ENCODE results near the gene AKAP7.
"Not testable (repeated sequence)": the region's sequence is repeated elsewhere in the genome, so short reads cannot be mapped to it uniquely, and the experiment has no call there.

Gene AKAP7

DNA sequence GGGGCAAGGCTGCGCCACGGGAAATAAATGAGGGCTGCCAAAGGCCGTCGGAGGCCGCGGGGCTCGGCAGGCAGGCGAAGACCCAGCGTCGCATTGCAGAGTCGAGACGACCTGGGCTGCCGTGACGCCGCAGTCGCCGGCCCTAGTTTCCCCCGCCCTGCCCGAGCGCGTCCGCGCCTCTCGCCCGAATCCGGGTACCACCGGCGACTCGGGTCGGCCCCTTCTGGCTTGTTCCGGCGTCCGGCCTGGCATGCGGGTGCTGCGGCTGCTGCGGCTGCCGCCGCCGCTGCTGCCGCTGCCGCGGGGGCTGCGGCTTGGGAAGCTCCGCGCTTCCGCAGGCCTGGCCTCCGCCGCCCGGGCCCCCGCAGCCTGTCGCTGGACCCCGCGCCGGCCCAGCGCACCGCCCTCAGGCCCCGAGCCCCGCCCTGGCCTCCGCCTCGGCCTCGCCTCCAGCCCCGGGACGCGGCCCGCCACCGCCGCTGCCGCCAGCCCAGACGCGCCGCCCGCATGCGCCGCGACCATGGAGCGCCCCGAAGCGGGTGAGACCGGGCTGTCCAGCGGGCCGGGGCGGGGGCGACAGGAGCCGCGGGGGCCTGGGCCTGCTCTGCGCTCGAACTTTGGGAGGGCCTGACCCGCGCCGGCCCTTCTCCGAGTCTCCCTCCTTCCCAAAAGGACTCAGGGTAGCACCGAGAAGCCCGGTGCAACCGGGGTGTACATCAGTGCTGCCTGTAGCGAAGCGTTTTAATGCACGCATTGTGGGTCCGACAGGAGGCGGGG is at the start of gene AKAP7:
TSS of gene AKAP7 (plus strand) at position 224 of the 777 bp plus-strand sequence. CDS start at position 521, 297 bp downstream.
- in situ Hi-C loops (cut with MboI; ENCODE audit: low sequenced_read_pairs): no loop called here

DNA sequence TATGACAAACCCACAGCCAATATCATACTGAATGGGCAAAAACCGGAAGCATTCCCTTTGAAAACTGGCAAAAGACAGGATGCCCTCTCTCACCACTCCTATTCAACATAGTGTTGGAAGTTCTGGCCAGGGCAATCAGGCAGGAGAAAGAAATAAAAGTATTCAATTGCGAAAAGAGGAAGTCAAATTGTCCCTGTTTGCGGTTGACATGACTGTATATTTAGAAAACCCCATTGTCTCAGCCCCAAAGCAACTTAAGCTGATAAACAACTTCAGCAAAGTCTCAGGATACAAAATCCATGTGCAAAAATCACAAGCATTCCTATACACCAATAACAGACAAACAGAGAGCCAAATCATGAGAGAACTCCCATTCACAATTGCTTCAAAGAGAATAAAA is 44.9 kb upstream of the AKAP7 start:
- in situ Hi-C loops (cut with MboI; ENCODE audit: low sequenced_read_pairs): not testable (repeated sequence)

DNA sequence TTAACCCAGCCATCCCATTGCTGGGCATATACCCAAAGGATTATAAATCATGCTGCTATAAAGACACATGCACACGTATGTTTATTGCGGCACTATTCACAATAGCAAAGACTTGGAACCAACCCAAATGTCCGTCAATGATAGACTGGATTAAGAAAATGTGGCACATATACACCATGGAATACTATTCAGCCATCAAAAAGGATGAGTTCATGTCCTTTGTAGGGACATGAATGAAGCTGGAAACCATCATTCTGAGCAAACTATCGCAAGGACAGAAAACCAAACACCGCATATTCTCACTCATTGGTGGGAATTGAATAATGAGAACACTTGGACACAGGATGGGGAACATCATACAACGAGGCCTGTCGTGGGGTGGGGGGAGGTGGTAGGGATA is 43.3 kb upstream of the AKAP7 start:
- in situ Hi-C loops (cut with MboI; ENCODE audit: low sequenced_read_pairs): not testable (repeated sequence)

DNA sequence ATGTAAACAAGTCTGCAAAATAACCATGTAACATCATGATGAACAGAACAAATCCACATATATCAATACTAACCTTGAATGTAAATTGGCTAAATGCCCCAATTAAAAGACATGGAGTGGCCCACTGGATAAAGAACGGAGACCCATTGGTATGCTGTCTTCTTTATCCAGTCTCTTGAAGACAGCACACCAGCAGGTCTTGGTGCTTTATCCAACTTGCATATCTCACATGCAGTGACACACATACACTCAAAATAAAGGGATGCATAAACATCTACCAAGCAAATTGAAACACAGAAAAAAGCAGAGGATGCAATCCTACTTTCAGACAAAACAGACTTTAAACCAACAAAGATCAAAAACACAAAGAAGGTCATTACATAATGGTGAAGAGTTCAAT is 41.9 kb upstream of the AKAP7 start:
- in situ Hi-C loops (cut with MboI; ENCODE audit: low sequenced_read_pairs): no loop called here

DNA sequence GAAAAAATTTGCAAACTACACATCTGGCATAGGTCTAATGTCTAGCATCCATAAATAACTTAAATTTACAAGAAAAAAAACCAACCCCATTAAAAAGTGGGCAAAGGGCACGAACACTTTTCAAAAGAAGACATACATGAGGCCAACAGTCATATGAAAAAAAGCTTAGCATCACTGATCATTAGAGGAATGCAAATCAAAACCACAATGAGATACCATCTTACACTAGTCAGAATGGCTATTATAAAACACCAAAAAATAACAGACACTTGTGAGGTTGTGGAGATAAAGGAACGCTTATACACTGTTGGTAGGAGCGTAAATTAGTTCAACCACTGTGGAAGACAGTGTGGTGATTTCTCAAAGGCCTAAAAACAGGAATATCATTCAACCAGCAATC is 38.5 kb upstream of the AKAP7 start:
- in situ Hi-C loops (cut with MboI; ENCODE audit: low sequenced_read_pairs): no loop called here

DNA sequence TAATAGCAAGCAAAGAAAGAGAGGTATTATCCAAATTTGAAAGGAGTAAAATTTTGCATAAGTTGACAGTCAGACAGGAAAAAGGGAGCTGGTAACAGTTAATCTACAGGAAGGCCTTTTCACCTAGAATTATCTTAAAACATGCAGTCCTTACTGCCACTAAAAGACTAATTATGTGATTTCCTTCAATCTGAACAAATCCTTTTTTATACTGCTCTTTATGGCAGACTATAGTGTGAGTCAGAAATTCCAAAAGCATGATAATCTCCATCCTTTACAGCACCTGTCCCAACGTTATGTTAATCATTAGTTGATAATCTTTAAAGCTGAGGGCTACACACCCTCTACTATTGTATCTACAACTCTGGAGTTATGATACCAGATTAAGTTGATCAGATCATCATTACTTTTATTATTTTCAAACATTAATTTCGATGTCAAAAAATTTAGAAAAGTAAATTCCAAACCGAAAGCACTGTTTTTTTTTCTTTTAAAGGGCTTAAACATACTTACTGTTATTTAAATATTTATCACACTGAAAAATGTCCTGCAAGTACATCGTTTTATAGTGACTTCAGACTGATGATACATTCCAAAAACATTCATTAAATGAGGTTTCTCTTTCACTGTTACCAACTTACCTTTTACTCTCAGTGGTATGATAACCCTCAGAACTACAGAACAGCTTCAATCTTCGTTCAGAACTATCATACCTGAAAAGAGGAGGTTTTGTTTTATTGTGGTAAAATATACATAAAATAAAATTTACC is 33.2 kb upstream of the AKAP7 start:
- in situ Hi-C loops (cut with MboI; ENCODE audit: low sequenced_read_pairs): loop anchor here (25.0 kb wide), 1 partner anchor 215 kb away; no protein-coding TSS in a partner anchor

DNA sequence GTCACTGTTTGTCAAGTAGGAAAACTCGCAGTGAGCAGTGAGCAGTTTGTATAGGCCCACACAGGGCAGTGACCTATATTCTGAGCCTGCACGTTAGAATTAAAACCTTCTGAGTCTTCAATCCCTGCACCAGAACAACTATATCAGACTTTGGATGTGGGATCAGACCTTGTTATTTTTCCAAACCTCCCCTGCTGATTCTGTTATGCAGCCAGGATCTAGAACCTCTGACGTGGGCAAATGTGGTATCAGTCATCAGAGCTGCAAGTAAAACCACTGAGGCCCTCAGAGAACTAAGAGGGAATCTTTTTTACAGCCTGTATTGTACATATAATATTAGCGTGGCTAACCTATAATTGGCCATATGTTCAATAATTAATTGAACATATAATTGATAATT is 32.0 kb upstream of the AKAP7 start:
- in situ Hi-C loops (cut with MboI; ENCODE audit: low sequenced_read_pairs): loop anchor here (25.0 kb wide), 1 partner anchor 216 kb away; no protein-coding TSS in a partner anchor

DNA sequence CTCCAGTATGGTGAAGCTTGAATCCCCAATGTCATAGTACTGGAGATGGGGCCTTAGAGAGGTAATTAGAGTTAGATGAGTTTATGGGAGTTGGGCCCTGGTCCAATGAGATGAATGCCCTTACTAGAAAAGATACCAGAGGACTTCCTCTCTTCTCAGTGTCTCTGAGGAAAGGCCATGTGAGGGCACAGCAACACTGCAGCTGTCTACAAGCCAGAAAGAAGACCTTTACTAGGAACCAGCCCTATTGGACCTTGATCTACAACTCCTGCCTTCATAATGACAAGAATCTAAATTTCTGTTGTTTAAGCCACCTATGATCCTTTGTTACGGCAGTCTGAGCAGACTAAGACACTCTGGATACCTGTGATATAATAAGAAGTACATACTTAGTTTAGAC is 31.4 kb upstream of the AKAP7 start:
- in situ Hi-C loops (cut with MboI; ENCODE audit: low sequenced_read_pairs): loop anchor here (25.0 kb wide), 1 partner anchor 217 kb away; no protein-coding TSS in a partner anchor

DNA sequence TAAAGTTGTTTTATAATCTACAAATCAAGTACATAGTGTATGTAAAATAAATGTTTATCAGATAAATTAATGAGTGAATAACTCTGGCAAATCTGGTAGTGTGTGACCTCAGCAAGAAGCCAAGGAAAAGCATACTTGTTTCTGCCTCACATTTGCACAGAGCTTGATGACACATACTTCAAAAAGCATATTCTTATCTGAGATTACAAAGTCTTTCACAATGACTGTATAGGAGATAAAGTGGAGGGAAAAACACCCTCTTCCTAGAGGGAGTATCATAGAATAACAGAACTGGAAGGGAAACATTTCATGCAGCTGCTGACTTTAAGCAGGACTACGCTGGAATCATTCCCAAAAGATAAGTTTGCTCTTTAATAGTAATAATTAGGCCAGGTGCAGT is 28.1 kb upstream of the AKAP7 start:
- in situ Hi-C loops (cut with MboI; ENCODE audit: low sequenced_read_pairs): loop anchor here (25.0 kb wide), 1 partner anchor 220 kb away; no protein-coding TSS in a partner anchor

DNA sequence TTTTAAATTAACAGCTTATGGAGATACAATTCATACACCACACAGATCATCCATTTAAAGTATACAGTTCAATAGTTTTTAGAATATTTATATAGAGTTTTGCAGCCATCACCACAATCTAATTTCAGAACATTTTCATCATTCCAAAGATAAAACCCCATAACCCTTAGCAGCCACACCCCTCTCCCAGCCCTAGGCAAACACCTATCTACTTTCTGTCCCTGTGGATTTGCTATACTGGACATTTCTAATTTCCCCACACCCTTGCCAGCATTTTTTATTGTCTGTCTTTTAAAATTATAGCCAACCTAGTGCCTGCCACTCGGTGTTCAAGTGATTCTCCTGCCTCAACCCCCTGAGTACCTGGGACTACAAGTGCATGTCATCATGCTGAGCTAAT is 23.0 kb upstream of the AKAP7 start:
- in situ Hi-C loops (cut with MboI; ENCODE audit: low sequenced_read_pairs): loop anchor here (25.0 kb wide), 1 partner anchor 225 kb away; no protein-coding TSS in a partner anchor

DNA sequence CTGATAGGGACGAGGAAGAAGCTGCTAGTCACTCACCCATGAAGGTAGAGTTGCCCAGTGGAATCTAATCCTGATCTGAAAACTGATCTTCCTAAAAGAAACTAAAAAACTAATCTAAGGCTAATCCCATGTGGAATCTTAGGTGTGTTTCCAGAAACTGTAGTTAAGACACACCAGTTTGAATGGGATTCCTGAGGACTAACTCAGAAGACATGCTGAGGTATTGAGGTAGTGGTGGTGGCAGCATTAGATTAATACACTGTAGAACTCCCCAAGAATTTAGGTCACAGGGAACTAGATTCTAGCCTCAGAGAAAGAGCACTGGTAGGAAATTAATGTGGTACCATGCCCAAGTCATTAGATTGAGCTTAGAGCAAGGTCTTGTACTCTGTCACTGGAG is 19.6 kb upstream of the AKAP7 start:
- in situ Hi-C loops (cut with MboI; ENCODE audit: low sequenced_read_pairs): loop anchor here (25.0 kb wide), 1 partner anchor 228 kb away; no protein-coding TSS in a partner anchor

DNA sequence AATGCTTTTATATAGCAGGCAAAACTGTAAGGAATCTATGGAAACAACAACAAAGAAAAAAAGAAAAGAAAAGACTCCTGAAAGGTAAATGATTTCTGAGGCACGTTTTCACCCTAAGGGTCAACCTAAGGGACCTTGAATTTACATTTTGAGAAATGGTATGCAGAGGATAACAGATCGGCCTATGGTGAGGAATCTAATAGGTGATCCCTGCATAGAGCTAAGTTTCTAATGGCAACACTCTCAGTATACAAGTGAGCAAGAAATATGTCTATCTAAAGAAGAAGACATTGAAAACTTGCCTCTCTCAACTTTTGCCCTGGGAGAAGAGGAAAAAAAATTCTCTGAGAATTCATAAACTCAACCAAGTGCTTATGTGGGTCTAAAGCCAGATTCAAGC is 18.9 kb upstream of the AKAP7 start:
- in situ Hi-C loops (cut with MboI; ENCODE audit: low sequenced_read_pairs): loop anchor here (25.0 kb wide), 1 partner anchor 229 kb away; no protein-coding TSS in a partner anchor

DNA sequence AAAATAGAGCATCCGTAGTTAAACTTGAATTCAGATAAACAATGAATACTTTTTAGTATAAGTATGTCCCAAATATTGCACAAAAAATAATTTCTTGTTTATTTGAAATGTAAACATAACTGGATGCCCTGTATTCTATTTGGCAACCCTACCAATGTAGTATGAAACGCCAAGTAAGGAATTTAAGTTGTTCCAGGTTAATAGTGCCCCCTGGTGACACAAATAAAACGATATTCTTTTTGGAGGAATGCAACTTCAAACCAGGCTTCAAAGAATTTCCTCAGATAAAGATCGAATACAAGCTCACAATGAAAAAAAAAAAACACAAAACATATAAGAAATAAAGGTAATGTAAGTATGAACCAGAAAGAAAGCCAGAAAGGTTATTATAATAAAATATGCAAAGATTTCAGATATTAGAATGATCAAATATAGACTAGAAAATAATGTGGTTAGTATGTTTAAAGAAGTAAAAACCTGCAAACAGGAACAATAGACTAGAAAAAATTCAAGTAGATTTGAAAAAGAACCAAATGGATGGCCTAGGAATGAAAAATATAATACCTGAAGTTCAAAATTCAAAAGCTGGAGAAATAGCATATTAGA is 18.4 kb upstream of the AKAP7 start:
- in situ Hi-C loops (cut with MboI; ENCODE audit: low sequenced_read_pairs): loop anchor here (25.0 kb wide), 1 partner anchor 230 kb away; no protein-coding TSS in a partner anchor

DNA sequence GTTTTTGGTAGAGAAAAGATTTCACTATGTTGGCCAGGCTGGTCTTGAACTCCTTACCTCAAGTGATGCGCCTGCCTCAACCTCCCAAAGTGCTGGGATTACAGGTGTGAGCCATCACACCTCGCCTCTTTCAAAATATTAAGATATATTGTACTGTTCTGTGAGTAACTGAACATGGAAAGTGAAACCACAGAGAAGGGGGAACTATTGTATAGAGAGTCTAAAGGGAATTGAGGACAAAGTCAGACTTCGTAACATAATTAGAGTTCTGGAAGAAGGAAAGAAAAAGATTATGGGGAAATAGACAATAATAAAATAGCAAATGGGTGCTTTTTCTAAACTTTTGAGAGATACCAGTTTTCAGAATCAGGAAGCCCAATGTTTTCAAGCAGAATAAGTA is 17.4 kb upstream of the AKAP7 start:
- in situ Hi-C loops (cut with MboI; ENCODE audit: low sequenced_read_pairs): loop anchor here (25.0 kb wide), 1 partner anchor 231 kb away; no protein-coding TSS in a partner anchor

DNA sequence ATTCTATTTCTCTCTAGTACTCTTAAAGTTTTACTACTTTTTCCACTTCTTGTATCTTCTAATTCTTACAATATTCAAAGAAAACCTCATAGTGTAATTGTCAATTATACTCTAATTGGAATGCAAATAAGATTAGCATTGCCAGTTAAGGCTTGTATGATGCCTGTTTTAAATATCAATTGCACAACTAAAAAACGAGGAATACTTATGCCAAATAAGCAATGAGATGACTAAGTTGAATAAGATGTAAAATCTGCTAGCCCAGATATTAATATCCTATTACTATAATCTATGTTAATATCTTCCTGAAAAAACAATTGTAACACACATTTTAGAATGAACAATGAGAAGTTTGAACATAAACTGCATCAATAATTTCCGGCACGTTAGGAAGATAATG is 13.3 kb upstream of the AKAP7 start:
- in situ Hi-C loops (cut with MboI; ENCODE audit: low sequenced_read_pairs): loop anchor here (25.0 kb wide), 1 partner anchor 235 kb away; no protein-coding TSS in a partner anchor

DNA sequence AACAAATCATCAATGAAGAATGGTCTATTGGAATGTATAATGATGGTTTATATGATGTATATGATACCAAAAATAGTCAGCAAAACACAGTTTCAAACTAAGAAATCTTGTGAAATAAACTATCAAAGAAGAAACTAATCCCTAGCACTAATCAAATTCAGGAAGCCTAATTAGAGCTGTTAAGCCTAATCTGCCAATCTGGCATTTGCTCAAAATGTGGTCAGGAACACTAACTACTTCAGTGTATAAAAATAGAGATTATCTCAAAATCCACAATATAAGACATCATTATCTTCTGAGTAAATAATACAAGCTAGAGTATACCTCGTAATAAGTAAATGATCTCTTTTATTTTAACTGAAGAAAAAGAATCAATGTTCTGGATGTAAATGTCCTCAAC is 12.8 kb upstream of the AKAP7 start:
- in situ Hi-C loops (cut with MboI; ENCODE audit: low sequenced_read_pairs): loop anchor here (25.0 kb wide), 1 partner anchor 235 kb away; no protein-coding TSS in a partner anchor

DNA sequence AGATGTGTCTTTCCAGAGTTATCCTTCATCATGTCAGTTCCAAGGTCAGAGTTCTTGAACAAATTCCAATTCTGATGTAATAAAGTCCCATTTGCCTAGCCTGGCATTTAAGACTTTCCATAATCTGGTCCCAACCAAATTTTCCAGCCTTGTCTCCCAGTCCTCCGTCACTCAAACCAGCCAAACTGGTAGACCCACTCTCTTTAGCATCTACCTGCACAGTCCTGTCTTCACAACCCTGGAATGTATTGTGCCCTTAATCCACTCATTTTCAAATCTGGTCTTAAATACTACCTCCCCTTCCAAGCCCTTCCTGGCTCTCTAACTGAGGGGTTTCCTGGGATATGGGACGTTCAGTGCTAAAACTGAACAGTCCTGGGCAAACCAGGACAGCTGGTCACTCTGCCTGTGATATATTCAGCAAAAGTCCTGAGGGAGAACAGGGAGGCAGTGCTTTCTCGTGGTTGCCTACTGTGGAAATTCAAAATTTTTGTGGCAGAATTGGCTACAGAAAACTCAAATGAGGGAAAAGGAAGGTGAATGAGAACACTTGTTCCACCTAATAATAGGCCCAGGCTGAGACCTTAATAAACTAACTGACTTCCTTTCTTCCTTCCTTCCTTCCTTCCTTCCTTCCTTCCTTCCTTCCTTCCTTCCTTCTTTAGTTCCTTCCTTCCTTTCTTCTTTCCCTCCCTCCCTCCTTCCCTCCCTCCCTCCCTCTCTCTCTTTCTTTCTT is 10.8 kb upstream of the AKAP7 start:
- in situ Hi-C loops (cut with MboI; ENCODE audit: low sequenced_read_pairs): loop anchor here (25.0 kb wide), 1 partner anchor 237 kb away; no protein-coding TSS in a partner anchor

DNA sequence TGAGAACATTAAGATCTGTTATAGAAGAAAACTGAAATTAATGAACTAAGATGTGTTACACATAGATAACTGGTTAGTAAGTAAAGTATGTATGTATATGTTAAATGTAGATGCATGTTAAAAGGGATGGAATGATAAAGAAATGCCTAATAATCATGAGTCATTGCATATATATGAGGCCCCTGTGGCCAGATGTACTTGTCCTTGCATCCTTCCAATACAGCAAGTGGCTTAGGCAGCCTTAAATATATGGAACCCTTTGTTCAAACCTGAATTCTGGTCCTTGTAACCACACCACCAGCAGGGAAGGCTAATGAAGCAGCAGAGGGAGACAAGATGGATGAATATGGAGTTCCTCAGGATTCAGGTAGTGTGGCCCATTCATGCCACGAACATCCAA is 9.8 kb upstream of the AKAP7 start:
- in situ Hi-C loops (cut with MboI; ENCODE audit: low sequenced_read_pairs): no loop called here

DNA sequence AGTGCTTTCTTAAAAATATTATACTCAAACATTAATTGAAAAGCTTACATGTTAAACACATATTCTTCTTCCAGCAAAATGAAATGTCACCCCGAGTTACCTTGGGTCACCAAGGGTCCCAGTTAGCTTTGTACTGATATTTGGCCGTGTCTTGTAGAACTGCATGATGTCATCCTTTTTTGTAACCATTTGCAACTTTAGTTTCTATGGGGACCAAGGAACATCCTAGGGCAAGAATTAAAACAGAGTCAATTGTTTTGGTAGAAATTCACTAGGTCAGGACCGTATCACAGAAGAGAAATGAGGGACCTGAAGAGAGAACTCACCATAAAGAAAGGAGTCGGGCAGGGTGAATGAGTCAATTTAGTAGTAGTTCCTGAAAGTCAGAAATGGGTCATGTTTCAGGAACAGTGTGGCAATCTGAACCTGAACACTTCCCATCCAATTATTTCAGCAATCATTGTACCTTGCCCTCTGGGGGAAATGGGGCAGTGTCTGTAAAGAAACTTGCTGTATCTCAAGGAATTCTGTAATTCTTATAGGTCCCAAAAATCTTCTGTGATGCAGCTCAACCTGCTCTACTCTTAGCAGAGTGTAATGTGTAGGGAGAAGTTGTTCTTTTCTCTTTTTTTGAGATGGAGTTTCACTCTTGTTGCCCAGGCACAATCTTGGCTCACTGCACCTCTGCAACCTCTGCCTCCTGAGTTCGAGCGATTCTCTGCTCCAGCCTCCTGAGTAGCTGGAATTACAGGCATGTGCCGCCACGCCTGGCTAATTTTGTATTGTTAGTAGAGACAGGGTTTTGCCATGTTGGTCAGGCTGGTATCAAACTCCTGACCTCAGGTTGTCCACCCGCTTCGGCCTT is 5.3 kb upstream of the AKAP7 start:
- in situ Hi-C loops (cut with MboI; ENCODE audit: low sequenced_read_pairs): no loop called here
